Bone marrow (tissue), 2 donors: ENCODE measurements around the gene ACTC1.

Experiments
- DNase-seq, 2 donors: peaks; one replicate each; lab custom pipeline; 2025; lab: John Stamatoyannopoulos, UW

ACTC1 gene

DNA sequence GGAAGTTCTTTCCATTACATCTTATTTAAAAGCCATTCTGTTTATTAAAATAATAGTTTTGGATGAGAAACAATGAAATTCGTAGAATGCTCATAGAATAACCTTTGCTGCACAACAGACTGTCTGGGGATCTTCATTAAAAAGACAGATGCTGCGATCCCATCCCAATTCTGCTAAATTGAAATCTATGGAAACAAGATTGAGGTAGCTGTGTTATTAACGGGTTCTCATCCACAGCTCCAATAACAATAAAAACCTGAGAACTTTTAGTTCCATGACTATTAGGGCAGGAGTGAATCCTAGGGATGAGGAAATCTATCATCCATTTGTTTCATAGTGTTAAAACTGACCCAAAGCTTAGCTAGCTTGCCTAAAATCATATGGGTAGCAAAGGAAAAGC lies 38.1 kb downstream of the ACTC1 start:
- DNase-seq, result no peak

DNA sequence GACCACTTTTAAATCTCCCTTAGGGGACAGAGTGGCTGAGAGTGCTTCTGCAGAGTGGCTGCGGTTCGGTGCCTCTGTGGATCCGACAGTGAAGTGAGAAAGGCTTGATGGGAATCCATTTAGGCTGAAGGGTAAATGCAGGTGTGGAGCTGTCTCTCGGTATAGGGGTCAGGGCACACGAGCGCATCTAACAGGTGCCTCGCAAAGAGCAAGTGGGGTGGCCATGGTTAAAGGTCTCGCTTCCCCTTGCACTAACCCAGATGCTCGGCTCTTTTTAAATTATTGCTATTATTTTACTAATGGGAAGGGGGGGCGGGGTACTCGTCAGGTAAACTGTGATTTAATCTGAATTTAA lies 40.0 kb downstream of the ACTC1 start:
- DNase-seq, result no peak

DNA sequence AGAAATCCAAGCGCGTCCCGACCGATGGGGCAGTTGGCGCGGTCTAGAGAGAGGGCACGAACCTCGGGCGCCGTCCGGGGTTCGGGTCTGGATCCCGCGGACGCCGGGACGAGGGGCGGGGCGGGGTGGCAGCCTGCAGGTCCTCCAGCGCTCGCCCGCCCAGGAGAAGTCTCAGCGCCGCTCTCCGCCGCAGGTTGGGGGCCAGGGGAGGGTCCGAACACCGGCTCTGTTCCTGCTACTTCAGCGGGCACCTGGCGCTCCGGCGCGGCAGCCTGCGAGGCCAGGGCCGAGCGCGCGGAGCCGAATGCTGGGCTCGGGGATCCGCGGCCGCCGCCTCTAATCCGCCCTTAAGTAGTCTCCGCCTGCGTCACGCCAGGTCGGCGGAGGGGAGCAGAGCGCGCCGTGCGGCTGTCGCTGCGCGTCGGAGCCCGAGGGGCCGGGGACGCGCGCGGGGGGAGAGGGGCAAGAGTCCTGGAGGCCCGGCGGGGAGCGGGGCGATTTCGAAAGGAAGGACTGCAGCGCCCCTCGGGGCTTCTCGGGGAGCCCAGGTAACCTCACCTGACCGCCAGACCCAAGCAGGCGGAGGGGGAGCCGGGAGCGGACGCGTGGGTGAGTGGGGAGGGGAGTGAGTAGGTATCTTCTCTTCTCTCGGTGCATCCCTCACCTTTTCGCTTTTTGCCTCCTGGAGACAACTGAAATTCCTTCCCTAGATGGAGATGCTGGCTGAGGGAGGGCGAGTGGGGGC lies 40.5 kb downstream of the ACTC1 start, which contains the start of gene GJD2:
Gene GJD2 (minus strand): TSS at position 325 of the 745 bp plus-strand sequence. CDS start 510 bp downstream, outside the sequence.
- DNase-seq, result no peak

DNA sequence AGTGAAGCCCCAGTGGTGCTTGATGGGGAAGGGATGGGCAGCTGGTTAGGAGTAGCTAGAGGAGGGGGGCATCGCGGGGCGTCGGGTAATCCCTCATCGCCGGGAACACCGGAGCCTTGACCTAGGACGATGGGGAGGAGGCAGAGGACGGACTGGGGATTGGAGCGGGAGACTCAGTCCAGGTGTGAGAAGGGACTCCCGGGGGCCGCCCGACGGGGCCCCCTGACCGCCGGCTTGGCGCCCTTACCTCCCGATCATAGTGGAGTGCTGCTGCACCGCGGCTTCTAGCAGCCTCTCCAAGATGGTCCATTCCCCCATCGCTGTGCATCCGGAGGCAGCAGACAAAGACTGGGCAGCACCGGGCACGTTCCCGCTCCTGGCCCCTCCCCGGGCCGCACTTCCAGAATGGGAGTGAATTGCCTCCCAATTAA lies 41.2 kb downstream of the ACTC1 start:
- DNase-seq, result no peak

DNA sequence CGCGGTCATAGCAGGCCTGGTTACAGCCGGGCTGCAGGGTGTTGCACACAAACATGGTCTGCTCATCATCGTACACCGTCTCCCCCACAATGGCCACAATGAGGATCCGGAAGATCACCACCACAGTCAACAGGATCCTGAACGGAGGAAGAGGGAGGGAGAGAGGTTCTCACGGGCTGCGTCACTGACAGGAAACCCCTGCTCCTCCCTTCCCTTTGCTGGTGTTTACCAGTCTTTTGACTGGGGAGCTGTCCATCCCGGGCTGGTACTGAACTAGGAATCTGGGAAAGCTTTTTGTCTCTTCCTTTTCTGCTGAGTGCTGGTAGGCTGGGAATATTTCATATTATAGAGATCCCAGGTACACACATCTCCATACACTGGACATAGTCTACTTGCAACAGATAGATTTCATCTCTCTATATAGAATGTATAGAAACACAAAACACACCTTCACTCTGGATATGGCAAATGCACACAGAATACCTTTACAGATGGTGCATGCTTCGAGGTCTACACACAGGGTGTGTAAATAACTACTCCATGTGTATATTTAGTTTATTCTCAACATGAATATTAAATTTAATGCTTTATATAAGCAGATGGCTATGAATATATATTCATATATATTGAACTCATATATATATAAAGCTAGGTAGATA lies 42.0 kb downstream of the ACTC1 start:
- DNase-seq, result no peak

DNA sequence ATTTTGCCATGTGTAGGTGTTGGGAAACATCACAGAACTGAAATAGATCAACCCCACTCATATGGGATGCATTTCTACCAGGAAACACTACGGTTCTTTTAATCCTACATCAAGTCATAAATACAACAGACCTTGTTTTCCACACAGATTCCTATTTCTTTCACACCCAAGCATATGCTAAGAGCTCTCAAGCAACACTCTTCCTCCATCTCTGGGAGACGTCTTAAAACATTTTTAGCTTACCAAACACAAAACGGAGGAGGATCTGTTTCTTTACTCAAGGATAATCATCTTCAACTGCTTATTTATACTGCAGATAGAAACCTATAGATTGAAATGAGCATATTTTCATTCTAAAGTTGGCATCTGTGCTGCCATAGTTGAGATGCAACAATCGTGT lies 45.7 kb downstream of the ACTC1 start:
- DNase-seq, result no peak
